OCI-LY7 (cell line): ENCODE measurements around the gene HDX.

Experiments used
- CTCF ChIP-seq: fragments of 200-600 bp; sonication (generic); conservative IDR thresholded peaks from 2 replicates; pipeline ENCODE4 v1.5.1; 2014; ENCODE audit warnings: mild to moderate bottlenecking, antibody characterized with exemption, low read length, moderate library complexity, mixed read lengths
- EZH2phosphoT487 ChIP-seq: fragments of 200-600 bp; sonication (generic); IDR thresholded peaks from 2 replicates; pipeline ENCODE4 v1.6.1; 2018; ENCODE audit warnings: low read depth, borderline replicate concordance, mild to moderate bottlenecking, mixed run types, antibody characterized with exemption, low read length, moderate library complexity, mixed read lengths

GRCh38 chrX:84339507-84340364 is 162.5 kb downstream of the HDX start:
- TF ChIP-seq CTCF (peak; percentile 76), EZH2phosphoT487 (no peak)
